Activated CD4-positive, alpha-beta T cell treated with anti-CD3 and anti-CD28 coated beads, Interleukin-2, amount 10 ng/mL, durations not matched to agents 24 days and 14 days (primary cell): Measurements from ENCODE around the gene TMEM44. TPM values are rescaled to one million over a fixed set of nuclear protein-coding genes. Genes with fewer than 3 reads are reported as not detected.
A peak's percentile ranks its signal among the peaks of the same experiment; 100 is the strongest.

ENCODE experiments used
- DNase-seq: peaks from one replicate; pipeline ENCODE4 v3.0.0; 2022
- H3K27ac Mint-ChIP-seq: one replicate; pipeline ENCODE4 v1.8.0; 2022; ENCODE audit warnings: mild to moderate bottlenecking, mixed read lengths
- H3K27me3 Mint-ChIP-seq: one replicate; pipeline ENCODE4 v1.8.0; 2022; ENCODE audit warnings: mixed read lengths
- H3K36me3 Mint-ChIP-seq: one replicate; pipeline ENCODE4 v1.8.0; 2022; ENCODE audit warnings: low read depth, mild to moderate bottlenecking, mixed read lengths
- H3K4me1 Mint-ChIP-seq: one replicate; pipeline ENCODE4 v1.8.0; 2021; ENCODE audit warnings: mixed read lengths
- H3K4me3 Mint-ChIP-seq: one replicate; pipeline ENCODE4 v1.8.0; 2022; ENCODE audit warnings: mild to moderate bottlenecking, moderate library complexity, mixed read lengths
- H3K9me3 Mint-ChIP-seq: one replicate; pipeline ENCODE4 v1.8.0; 2021; ENCODE audit warnings: mixed read lengths
- intact Hi-C: fragments of 100-400 bp; cut with micrococcal nuclease; formaldehyde crosslinking; loops from one replicate; pipeline ENCODE4 v1.15.1; 2023
- total RNA-seq: library from RNA; stranded (reverse); gene quantifications from 2 replicates; pipeline ENCODE4 v1.2.3, GENCODE V29; 2022

Gene TMEM44
- total RNA-seq, 1 donor from 2014 or later = 2.4 TPM

DNA sequence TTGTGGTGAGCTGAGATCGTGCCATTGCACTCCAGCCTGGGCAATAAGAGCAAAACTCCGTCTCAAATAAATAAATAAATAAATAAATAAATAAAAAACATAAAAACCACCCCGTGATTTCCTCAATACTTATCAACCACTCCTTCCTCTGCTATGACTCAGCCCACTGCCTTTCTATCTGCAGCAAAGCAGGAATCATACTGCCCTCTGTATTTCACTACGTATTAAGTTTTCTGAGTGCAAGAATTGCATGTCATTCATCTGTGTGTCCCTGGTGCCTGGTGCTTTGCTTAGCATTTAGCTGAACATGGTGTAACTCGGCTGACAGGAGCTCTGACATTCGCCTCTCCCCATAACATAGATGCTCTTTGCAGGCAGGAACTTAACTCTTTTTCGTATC is 31.6 kb upstream of the TMEM44 start:
- peaks cover 17% of the 10 kb centered on the region for H3K4me1 Mint-ChIP-seq
- peaks cover 50% of the 10 kb centered on the region for H3K36me3 Mint-ChIP-seq
- intact Hi-C loops = no loop called here
- no peaks in the 10 kb centered on the region for H3K27me3 Mint-ChIP-seq
- DNase-seq = no peak
- no peak overlapping the region for H3K4me3 Mint-ChIP-seq
- H3K9me3 Mint-ChIP-seq = no peaks in the 10 kb centered on the region
- H3K27ac Mint-ChIP-seq = no peak overlapping the region

DNA sequence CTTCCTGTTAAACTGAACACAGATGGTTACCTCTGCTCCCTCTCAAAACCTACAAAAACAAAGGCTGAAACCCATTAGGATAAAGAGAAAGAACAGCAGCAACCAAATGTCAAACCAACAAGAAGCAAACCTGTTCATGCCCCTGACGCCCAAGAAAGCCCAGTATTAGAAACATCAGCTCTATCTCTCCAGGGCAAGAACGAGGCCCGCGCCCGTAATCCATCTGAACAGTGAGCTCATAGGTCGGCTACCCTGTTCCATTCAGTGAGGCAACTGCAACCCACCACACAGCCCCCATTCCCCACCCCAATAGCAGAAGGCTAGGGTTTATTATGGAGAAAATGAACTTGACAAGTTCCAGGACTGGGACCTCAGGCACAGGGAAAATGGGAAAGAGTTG is 28.7 kb upstream of the TMEM44 start:
- Mint-ChIP-seq H3K27ac (no peak overlapping the region), H3K36me3 (peaks cover 50% of the 10 kb centered on the region)
- intact Hi-C loops = no loop called here

DNA sequence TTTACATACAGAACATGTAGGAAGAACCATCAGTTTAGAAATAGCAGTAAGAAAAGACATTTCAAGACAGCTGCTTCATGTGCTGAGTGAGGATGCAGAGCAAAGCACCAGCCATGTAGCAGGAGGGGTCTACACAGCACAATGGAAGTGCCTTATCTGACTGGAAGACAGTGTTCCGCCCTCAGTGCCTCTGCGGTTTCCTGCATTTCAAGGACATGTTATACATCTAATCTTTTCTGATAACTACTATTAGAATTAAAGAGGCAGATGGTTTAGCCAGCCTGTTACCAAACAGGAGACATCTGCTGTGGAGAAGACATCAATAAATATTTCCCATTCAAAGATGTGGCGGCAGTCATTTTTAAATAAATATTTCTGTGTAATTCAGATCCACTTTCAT is 28.2 kb upstream of the TMEM44 start:
- H3K9me3 Mint-ChIP-seq = no peaks in the 10 kb centered on the region
- no peak overlapping the region for H3K27ac Mint-ChIP-seq
- DNase-seq = no peak
- peaks cover 50% of the 10 kb centered on the region for H3K36me3 Mint-ChIP-seq
- H3K4me1 Mint-ChIP-seq = peaks cover 7% of the 10 kb centered on the region
- H3K27me3 Mint-ChIP-seq = no peaks in the 10 kb centered on the region
- intact Hi-C loops = no loop called here
- H3K4me3 Mint-ChIP-seq = no peak overlapping the region

More for the DNA sequence above, 28.7 kb upstream of the TMEM44 start:
- H3K9me3 Mint-ChIP-seq = no peaks in the 10 kb centered on the region
- no peak for DNase-seq
- H3K4me3 Mint-ChIP-seq = no peak overlapping the region
- H3K4me1 Mint-ChIP-seq = peaks cover 7% of the 10 kb centered on the region
- no peaks in the 10 kb centered on the region for H3K27me3 Mint-ChIP-seq

DNA sequence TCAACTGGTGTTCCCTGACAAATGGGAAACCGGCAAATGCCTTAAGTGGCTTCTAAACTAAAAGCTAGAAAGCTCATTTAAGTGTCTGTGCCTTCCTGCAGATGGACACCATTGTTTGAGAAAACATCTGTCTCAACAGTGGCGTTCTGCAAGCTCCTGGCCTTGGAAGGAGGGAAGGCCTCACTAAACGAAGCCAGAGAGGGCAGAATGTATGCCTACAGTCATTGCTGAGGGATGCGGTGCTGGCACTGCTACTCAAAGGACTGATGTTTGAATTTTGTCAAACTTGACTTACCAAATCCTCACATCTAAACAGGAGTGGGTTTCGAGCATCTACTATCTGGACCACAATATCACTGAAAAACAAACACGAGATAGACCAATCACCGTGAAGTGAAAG is 26.6 kb upstream of the TMEM44 start:
- no peak for DNase-seq
- intact Hi-C loops = no loop called here
- peaks cover 11% of the 10 kb centered on the region for H3K4me1 Mint-ChIP-seq
- H3K9me3 Mint-ChIP-seq = no peaks in the 10 kb centered on the region
- H3K4me3 Mint-ChIP-seq = no peak overlapping the region
- H3K27ac Mint-ChIP-seq = no peak overlapping the region
- H3K36me3 Mint-ChIP-seq = peaks cover 50% of the 10 kb centered on the region
- no peaks in the 10 kb centered on the region for H3K27me3 Mint-ChIP-seq

DNA sequence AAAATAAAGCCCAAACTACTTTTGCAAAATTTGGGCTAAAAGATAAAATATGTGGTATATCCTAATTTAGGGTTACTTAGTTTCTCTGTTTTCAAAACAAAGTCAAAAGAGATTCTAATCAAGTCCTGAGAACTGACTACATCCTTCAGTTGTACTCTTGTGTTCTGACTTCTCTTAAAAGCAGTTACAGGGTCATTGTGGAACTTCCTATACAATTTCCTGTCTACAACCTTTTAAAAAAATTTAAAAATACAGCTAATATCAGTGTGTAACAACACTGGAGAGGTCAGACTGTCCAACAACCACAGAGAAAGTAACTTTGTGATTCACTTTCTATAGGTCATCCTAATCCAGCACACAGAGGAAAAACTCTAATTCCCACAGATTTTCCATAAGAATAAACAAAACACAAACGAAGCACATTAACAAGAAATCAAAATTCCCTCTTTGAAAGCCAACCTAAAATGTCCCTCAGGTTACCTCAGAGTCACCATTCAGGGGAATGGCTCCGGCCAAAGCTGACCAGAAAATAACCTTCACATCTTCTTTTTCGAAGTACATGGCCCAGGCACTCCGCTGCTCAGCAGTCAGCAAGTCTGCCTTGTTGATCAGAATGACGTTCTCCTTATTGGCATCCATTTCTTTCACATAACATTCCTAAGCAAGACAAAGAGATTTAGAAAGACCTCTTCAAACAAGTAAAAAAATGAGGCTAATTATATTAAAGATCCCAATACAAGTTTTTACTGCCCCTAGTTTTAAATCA is 25.4 kb upstream of the TMEM44 start:
- Mint-ChIP-seq H3K27me3 (no peaks in the 10 kb centered on the region), H3K9me3 (no peaks in the 10 kb centered on the region), H3K4me1 (peaks cover 20% of the 10 kb centered on the region), H3K4me3 (no peak overlapping the region), H3K36me3 (peaks cover 54% of the 10 kb centered on the region), H3K27ac (no peak overlapping the region)
- intact Hi-C loops = no loop called here
- DNase-seq = no peak

DNA sequence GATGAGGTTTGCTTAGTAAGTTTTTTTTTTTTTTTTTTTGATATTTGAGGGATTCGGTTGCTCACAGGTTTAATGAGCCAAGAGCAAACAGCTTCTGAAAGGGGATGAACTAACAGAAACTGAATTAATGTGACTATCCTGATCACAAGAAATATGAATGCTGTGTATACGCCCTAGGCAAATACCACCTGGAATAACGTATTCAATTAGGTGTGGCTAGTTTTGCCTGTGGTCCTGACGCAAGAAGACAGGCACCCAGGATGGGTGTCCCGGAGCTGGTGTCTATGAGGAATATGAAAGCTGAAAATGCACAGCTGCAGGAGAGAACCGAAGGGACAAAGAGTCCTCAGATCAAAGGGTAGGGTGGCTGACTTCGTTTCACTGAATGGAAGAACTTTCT is 24.2 kb upstream of the TMEM44 start:
- peaks cover 21% of the 10 kb centered on the region for H3K4me1 Mint-ChIP-seq
- no peak for DNase-seq
- H3K27ac Mint-ChIP-seq = no peak overlapping the region
- intact Hi-C loops = no loop called here
- no peaks in the 10 kb centered on the region for H3K9me3 Mint-ChIP-seq
- peaks cover 62% of the 10 kb centered on the region for H3K36me3 Mint-ChIP-seq
- H3K27me3 Mint-ChIP-seq = no peaks in the 10 kb centered on the region
- H3K4me3 Mint-ChIP-seq = no peak overlapping the region

DNA sequence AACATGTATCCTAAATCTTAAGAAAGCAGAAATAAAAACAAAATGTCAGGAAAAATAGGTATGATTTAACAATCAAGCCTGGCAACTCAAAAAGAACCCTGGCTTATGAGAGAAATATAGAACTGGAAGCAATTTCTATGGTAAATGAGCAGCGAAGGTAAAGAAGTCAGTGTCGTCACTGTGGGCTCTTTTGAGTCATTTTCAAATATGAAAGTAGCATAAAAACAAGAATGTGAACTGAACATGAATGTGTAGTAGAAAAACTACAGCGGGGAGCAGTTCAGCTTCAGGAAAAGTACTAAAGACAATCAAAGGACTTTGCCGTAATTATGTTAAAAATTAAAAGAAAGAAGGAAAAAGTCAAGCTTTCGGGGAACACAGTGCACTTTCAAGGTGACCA is 21.2 kb upstream of the TMEM44 start:
- intact Hi-C loops = loop anchor here (1.0 kb wide), 1 partner anchor 18 kb away; the partner anchor contains the start of gene LSG1
- peaks cover 75% of the 10 kb centered on the region for H3K36me3 Mint-ChIP-seq
- peak overlapping the region; percentile 63 for H3K27ac Mint-ChIP-seq
- H3K4me3 Mint-ChIP-seq = peak overlapping the region; percentile 49
- DNase-seq = peak; percentile 63
- no peaks in the 10 kb centered on the region for H3K9me3 Mint-ChIP-seq
- no peaks in the 10 kb centered on the region for H3K27me3 Mint-ChIP-seq
- peaks cover 17% of the 10 kb centered on the region for H3K4me1 Mint-ChIP-seq

DNA sequence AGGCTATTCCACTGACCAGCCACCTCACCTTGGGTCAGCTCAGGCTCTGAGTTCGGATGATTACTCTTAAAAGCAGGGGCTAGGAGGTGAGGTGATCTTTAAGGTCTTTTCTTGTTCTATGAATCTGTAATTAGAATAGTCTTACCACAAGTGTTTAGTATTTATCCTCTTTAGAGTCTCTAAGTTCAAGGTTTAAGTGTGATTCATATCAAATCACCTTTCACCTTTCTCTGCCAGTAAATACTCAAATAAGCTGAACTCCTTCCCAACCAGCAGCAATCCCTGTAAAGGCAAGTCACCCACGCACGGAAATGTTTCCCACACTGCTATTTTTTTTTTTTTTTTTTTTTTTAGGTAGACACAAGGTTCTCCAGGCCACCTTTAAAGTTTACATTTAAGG is 14.5 kb upstream of the TMEM44 start:
- Mint-ChIP-seq H3K4me3 (no peak overlapping the region), H3K27ac (no peak overlapping the region), H3K9me3 (no peaks in the 10 kb centered on the region), H3K27me3 (no peaks in the 10 kb centered on the region), H3K4me1 (peaks cover 2% of the 10 kb centered on the region), H3K36me3 (peaks cover 59% of the 10 kb centered on the region)
- intact Hi-C loops = no loop called here
- no peak for DNase-seq

DNA sequence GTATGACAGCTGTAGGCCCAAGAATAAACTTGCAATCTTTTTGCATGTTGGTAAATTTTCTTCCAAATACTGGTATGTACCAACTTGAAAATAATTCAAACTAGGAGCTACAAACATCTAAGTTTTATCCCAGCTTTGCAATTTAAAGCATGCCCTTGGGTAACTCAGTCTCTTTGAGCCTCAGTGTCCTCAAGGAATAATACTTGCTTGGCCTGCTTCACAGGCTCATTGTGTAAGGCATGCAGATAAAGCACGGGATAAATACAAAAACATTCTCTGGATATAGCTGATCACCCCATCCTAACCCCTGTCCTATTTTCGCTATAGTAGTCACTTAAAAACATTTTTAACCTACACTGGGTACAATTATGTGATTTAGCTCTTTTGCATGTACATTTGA is 9.6 kb upstream of the TMEM44 start:
- Mint-ChIP-seq H3K4me1 (peaks cover 3% of the 10 kb centered on the region), H3K36me3 (peaks cover 47% of the 10 kb centered on the region), H3K9me3 (no peaks in the 10 kb centered on the region), H3K27me3 (no peaks in the 10 kb centered on the region), H3K27ac (no peak overlapping the region), H3K4me3 (no peak overlapping the region)
- no peak for DNase-seq
- intact Hi-C loops = no loop called here

DNA sequence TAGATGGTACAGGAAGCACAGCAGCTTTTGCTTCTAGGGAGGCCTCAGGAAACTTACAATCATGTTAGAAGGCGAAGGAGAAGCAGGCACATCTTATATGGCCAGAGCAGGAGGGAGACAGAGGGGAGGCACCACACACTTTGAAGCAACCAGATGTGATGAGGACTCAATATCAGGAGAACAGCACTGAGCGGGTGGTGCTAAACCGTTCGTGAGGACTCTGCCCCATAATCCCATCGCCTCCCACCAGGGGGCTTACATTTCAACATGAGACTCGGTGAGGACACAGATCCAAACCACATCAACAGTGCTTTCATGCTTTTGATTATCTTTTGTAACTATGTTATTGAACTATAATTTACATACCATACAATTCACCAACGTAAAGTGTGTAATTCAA is 7.6 kb upstream of the TMEM44 start:
- Mint-ChIP-seq H3K4me1 (peaks cover 2% of the 10 kb centered on the region), H3K9me3 (no peaks in the 10 kb centered on the region), H3K36me3 (peaks cover 40% of the 10 kb centered on the region)

DNA sequence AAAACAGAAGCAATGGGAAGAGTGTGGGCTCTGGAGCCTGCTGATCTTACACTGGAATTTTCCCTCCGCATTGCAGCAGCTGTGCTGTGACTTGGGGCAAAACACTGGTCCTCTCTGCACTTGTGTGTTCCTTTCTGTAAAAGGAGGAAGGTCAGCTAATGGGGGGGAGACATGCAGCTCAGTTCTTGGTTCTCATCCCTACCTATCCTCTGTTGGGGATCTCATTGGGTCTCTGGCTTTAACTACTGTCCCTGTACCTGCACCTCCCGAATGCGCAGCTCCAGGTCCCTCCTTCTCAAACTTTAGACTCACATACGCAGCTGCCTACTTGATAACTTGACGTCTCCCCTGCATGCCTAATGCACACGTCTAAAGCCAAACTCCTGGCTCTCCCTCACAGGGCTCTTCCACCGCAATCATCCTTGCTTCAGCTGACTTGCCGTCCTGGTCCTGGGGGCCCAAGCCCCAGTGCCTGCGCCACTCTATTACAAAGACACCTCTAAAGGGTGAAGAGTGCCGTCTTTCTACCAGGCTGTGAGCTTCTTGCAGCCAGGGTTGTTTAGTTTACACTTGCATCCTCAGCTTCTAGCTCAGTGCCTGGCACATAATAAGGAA is 5.9 kb upstream of the TMEM44 start:
- no peaks in the 10 kb centered on the region for H3K27me3 Mint-ChIP-seq
- intact Hi-C loops = no loop called here
- no peak overlapping the region for H3K27ac Mint-ChIP-seq
- H3K36me3 Mint-ChIP-seq = peaks cover 28% of the 10 kb centered on the region
- H3K4me1 Mint-ChIP-seq = peaks cover 4% of the 10 kb centered on the region
- DNase-seq = no peak
- no peaks in the 10 kb centered on the region for H3K9me3 Mint-ChIP-seq
- no peak overlapping the region for H3K4me3 Mint-ChIP-seq

More for the DNA sequence above, 7.6 kb upstream of the TMEM44 start:
- DNase-seq = peak; percentile 72
- H3K27me3 Mint-ChIP-seq = no peaks in the 10 kb centered on the region
- no peak overlapping the region for H3K27ac Mint-ChIP-seq
- intact Hi-C loops = no loop called here
- no peak overlapping the region for H3K4me3 Mint-ChIP-seq

DNA sequence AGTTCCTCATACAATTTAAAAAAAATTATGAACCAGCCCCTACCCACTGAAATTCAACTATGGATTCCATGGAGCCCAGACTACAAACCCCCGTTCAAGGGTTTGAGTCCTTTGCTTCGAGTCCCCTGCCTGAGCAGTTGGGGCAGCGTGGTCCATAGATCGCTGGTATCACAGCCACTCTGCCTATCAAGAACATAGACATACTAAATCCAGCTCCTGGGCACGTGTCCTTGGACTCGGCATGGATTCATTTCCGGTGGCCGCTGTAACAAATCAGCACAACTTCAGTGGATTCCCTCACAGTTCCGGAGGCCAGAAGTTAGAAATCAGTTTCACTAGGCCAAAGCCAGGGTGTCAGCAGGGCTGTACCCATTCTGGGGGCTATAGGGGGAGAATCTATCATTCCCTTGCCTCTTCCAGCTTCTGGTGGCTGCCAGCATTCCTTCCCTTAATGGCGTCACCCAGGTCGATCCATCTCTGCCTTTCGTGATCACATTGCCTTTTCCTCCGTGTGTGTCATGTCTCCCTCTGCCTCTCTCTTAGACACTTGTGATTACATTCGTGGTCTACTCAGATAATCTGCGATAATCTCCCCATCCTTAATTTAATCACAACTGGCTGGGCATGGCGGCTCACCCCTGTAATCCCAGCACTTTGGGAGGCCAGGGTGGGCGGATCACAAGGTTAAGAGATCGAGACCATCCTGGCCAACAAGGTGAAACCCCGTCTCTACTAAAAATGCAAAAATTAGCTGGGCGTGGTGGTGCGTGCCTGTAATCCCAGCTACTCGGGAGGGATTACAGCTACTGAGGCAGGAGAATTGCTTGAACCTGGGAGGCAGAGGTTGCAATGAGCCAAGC is 4.6 kb upstream of the TMEM44 start:
- Mint-ChIP-seq H3K27me3 (no peaks in the 10 kb centered on the region), H3K36me3 (peaks cover 22% of the 10 kb centered on the region), H3K4me1 (peaks cover 7% of the 10 kb centered on the region), H3K27ac (no peak overlapping the region), H3K4me3 (no peak overlapping the region), H3K9me3 (no peaks in the 10 kb centered on the region)
- intact Hi-C loops = no loop called here
- no peak for DNase-seq

DNA sequence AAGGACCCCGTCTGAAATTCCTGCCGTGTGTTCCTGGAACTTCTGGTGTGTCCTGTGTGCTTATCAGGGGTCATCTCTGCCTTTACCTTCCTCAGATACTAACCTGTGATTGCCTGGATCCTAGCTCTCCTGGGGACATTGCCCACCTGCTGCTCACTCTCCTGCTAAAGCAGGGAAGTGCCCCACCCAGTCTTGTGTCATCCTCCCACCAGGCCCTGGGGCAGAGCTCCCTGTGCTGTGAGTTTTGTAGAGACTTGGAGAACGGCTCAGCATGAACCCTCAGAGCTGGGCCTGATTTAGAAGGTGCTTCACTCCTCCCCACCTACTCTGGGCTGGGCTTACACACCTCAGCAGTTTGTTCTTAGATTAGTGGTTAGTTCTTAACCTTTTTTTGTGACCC is 3.8 kb upstream of the TMEM44 start:
- Mint-ChIP-seq H3K4me1 (peaks cover 7% of the 10 kb centered on the region), H3K27ac (no peak overlapping the region), H3K36me3 (peaks cover 19% of the 10 kb centered on the region), H3K4me3 (no peak overlapping the region), H3K27me3 (no peaks in the 10 kb centered on the region), H3K9me3 (no peaks in the 10 kb centered on the region)
- intact Hi-C loops = no loop called here
- no peak for DNase-seq

DNA sequence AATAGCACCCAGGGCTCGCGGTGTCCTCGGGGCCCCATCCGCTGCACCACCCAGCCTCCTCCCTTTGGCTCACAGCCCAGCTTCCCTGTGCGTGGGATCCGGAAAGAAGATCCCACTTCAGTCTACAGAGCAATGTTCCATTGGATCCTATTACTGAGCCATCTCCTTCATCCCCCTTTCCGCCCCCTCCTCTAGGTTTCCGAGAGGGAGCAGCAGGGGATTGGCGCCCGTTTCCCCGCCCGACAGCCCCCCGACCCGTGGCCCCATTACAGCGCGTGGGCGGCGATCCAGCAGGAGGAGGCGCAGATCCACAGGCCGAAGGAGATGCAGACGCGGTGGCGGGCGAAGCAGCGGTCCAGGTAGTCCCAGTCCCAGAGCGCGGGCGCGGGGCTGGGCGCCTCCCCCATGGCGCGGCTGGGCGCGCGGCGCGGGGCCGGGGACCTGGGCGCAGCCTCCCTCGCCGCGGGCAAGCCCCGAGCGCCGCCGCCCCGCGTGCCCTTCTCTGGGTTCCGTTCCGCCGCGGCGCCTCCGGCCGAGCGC is 340 bp downstream of the TMEM44 start:
- no peak overlapping the region for H3K27ac Mint-ChIP-seq
- intact Hi-C loops = no loop called here
- peaks cover 2% of the 10 kb centered on the region for H3K36me3 Mint-ChIP-seq
- H3K4me1 Mint-ChIP-seq = peaks cover 5% of the 10 kb centered on the region
- DNase-seq = peak; percentile 61
- peak overlapping the region; percentile 88 for H3K4me3 Mint-ChIP-seq
- H3K27me3 Mint-ChIP-seq = no peaks in the 10 kb centered on the region
- no peaks in the 10 kb centered on the region for H3K9me3 Mint-ChIP-seq
